ENCODE data around the gene RREB1. TPM values are rescaled to one million over a fixed set of nuclear protein-coding genes. Genes with fewer than 3 reads are reported as not detected.

The RREB1 gene
- total RNA-seq, 1 donor from 2014 or later, result 29.3 TPM

DNA sequence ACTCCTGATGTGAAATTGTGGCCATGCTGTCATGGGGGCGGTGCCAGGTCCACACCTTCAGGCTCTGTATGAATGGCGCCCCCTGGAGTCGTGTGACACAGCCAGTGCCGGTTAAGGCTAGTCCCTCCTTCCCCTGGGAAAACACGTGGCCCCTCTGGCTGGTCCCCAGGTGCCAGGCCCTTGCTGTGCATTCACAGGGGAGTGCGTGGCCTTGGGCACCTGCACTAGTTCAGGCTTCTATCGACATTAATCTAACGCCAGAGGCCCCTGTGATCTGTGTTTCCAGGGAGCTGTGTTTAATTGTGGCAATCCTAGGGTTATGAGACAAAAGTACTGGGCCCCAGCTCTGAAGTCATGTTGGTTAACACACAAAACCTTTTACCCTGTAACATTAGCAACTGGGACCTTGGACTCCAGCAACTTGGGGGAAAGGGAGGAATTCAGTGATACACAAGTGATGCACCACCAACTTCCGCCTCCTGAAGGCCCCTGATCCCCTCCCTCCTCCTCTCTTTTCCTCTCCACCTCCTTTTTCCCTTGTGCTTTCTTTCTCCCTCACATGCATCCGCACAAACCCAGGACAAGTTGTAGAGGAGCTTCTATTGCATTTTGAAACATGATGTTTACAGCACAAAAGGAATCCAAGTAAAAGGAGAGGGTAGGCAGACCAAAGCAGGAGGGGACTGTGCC, 131.3 kb downstream of the RREB1 start:
- Histone ChIP-seq H3K27me3 (ENCODE audit: control insufficient read depth, insufficient read depth, low read length) (no peaks in the 10 kb centered on the region), H3K36me3 (ENCODE audit: control insufficient read depth, insufficient read depth, low read length) (peaks cover 1% of the 10 kb centered on the region), H3K4me3 (ENCODE audit: low read depth, low read length) (no peak overlapping the region)
- TF ChIP-seq, protein P1, sequence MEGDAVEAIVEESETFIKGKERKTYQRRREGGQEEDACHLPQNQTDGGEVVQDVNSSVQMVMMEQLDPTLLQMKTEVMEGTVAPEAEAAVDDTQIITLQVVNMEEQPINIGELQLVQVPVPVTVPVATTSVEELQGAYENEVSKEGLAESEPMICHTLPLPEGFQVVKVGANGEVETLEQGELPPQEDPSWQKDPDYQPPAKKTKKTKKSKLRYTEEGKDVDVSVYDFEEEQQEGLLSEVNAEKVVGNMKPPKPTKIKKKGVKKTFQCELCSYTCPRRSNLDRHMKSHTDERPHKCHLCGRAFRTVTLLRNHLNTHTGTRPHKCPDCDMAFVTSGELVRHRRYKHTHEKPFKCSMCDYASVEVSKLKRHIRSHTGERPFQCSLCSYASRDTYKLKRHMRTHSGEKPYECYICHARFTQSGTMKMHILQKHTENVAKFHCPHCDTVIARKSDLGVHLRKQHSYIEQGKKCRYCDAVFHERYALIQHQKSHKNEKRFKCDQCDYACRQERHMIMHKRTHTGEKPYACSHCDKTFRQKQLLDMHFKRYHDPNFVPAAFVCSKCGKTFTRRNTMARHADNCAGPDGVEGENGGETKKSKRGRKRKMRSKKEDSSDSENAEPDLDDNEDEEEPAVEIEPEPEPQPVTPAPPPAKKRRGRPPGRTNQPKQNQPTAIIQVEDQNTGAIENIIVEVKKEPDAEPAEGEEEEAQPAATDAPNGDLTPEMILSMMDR (IDR thresholded peaks at IDR 0.05; ENCODE audit: insufficient read depth, low read length, poor library complexity, severe bottlenecking), result peak; percentile 78
- no peak for DNase-seq (ENCODE audit: low read depth)

DNA sequence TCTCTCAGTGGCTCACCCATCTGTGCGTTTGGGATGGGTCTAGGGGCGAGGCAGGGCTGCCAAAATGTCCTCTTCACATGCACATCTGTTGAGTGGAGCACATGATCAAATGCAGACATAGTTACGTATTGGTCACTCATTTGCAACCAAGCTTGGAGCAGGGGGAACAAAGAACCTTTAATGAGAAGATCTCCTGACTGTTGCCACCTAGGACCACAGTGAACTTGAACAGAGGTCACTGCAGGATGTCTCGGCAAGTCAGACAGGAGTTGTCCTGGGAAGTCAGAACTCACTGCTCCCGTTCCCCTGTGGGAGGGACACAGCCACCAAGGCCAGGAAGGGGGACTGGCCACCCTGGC, 131.8 kb downstream of the RREB1 start:
- H3K36me3 ChIP-seq (ENCODE audit: control insufficient read depth, insufficient read depth, low read length), result peaks cover 1% of the 10 kb centered on the region
- no peak overlapping the region for H3K4me3 ChIP-seq (ENCODE audit: low read depth, low read length)
- no peak for DNase-seq (ENCODE audit: low read depth)
- TF ChIP-seq, protein P1 (IDR thresholded peaks at IDR 0.05; ENCODE audit: insufficient read depth, low read length, poor library complexity, severe bottlenecking), result no peak
- H3K27me3 ChIP-seq (ENCODE audit: control insufficient read depth, insufficient read depth, low read length), result no peaks in the 10 kb centered on the region

DNA sequence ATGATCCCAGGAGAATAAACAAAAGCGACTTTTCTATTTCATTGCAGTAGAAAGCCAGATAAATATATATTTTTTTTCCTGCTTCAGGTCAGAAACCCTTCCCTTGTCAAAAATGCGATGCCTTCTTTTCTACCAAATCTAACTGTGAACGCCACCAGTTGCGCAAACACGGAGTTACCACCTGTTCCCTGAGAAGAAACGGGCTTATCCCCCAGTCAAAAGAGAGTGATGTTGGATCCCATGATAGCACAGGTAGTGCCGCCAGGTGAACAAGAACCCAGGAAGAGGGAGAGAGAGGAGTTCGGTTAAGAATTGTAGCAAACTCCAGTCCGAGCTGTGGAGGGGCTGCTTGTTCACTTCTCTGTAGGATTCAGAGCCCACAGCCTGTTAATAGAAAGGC, 132.6 kb downstream of the RREB1 start:
- TF ChIP-seq, protein P1 (IDR thresholded peaks at IDR 0.05; ENCODE audit: insufficient read depth, low read length, poor library complexity, severe bottlenecking), result no peak
- Histone ChIP-seq H3K4me3 (ENCODE audit: low read depth, low read length) (no peak overlapping the region), H3K36me3 (ENCODE audit: control insufficient read depth, insufficient read depth, low read length) (no peaks in the 10 kb centered on the region), H3K27me3 (ENCODE audit: control insufficient read depth, insufficient read depth, low read length) (no peaks in the 10 kb centered on the region)
- no peak for DNase-seq (ENCODE audit: low read depth)

GRCh38 chr6:7241160-7241559, 133.4 kb downstream of the RREB1 start:
- TF ChIP-seq, protein P1 (IDR thresholded peaks at IDR 0.05; ENCODE audit: insufficient read depth, low read length, poor library complexity, severe bottlenecking), result no peak
- no peaks in the 10 kb centered on the region for H3K27me3 ChIP-seq (ENCODE audit: control insufficient read depth, insufficient read depth, low read length)
- H3K4me3 ChIP-seq (ENCODE audit: low read depth, low read length), result no peak overlapping the region
- no peaks in the 10 kb centered on the region for H3K36me3 ChIP-seq (ENCODE audit: control insufficient read depth, insufficient read depth, low read length)
- no peak for DNase-seq (ENCODE audit: low read depth)

DNA sequence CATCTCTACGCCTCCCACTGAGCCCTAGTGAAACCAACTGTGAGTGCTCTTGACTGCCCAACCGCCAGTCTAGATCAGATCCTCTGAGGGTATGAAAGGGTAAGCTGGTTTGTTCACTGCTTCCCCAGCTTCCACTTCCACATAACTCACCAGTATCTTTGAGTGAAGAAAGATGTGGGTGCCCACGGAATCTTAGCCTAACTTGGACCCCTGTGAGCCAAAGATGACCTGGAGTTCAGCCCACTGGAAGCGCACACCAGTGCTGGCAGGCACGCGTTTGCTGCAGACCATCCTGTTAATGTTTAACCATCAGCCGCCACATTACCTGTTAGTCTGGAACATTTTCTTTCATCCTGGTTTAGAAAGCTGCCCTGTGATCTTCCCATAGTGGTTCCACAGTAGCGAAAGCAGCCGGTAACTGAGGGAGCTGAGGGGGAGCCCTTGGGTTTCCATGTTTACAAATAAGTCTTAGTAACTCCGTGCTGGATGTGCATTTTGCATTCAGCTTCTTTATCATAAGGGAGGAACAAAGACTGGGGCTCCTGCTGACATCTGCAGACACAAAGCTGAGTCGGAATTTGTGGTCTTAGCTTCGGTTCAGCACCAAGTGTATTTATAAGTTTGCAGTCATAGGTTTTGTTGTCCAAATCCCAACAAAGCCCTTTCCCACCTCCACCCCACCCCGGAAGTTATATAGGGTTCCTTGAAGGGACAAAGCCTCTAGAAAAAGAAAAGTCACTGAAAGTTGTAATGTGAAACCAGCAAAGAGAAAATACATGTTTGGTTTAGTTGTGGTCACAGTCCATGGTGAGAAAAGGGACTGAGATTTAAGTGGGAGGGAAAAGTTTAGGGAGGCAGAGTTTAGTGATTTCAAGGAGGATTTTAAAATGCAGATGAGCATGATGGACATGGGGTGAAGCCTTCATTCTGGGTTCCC, 134.2 kb downstream of the RREB1 start:
- TF ChIP-seq, protein P1 (IDR thresholded peaks at IDR 0.05; ENCODE audit: insufficient read depth, low read length, poor library complexity, severe bottlenecking), result no peak
- no peaks in the 10 kb centered on the region for H3K36me3 ChIP-seq (ENCODE audit: control insufficient read depth, insufficient read depth, low read length)
- DNase-seq (ENCODE audit: low read depth), result no peak
- H3K4me3 ChIP-seq (ENCODE audit: low read depth, low read length), result no peak overlapping the region
- H3K27me3 ChIP-seq (ENCODE audit: control insufficient read depth, insufficient read depth, low read length), result no peaks in the 10 kb centered on the region
